ENCODE results near the gene OR52H1. TPM values are rescaled to one million over a fixed set of nuclear protein-coding genes. Genes with fewer than 3 reads are reported as not detected.

OR52H1 gene
- total and polyA plus RNA-seq, 5 donors = not detected

- no peaks in the 10 kb centered on the region for H3K27me3 ChIP-seq (ENCODE audit: control insufficient read depth, insufficient read depth)
- H3K4me1 ChIP-seq (ENCODE audit: control insufficient read depth, insufficient read depth, low read length) = no peaks in the 10 kb centered on the region
- ATAC-seq (no peak), DNase-seq (no peak)
- intact Hi-C loops (cut with DNase I) = no loop called here
- WGBS = 64% methylated on average over 4 of the region's 4 CpGs
- H3K4me3 ChIP-seq (ENCODE audit: low read length) = no peak overlapping the region
- H3K9me3 ChIP-seq (ENCODE audit: control insufficient read depth, low read length) = no peaks in the 10 kb centered on the region
- no peak overlapping the region for H3K27ac ChIP-seq (ENCODE audit: low read length)
Measured at GRCh38 chr11:5575152-5575551, 26.8 kb upstream of the OR52H1 start.

GRCh38 chr11:5574654-5575053 is 26.3 kb upstream of the OR52H1 start:
- Histone ChIP-seq H3K27ac (ENCODE audit: low read length) (no peak overlapping the region), H3K9me3 (ENCODE audit: control insufficient read depth, low read length) (no peaks in the 10 kb centered on the region), H3K4me3 (ENCODE audit: low read length) (no peak overlapping the region), H3K27me3 (ENCODE audit: control insufficient read depth, insufficient read depth) (no peaks in the 10 kb centered on the region), H3K4me1 (ENCODE audit: control insufficient read depth, insufficient read depth, low read length) (no peaks in the 10 kb centered on the region)
- DNase-seq (no peak), ATAC-seq (no peak)
- intact Hi-C loops (cut with DNase I) = no loop called here
- WGBS = 91% methylated on average over 2 of the region's 2 CpGs

- intact Hi-C loops (cut with DNase I) = loop anchor here in 1 of 4 donors (2.0 kb wide), 1 partner anchor 34 kb away; no protein-coding TSS in a partner anchor
Measured at GRCh38 chr11:5564259-5565019, 16.1 kb upstream of the OR52H1 start.

GRCh38 chr11:5557751-5558150 is 9.4 kb upstream of the OR52H1 start:
- no peak overlapping the region for H3K27ac ChIP-seq (ENCODE audit: low read length)
- no peak for ATAC-seq
- intact Hi-C loops (cut with DNase I) = no loop called here
- no peak for DNase-seq
- WGBS = 52% methylated on average over 3 of the region's 3 CpGs
- no peaks in the 10 kb centered on the region for H3K9me3 ChIP-seq (ENCODE audit: control insufficient read depth, low read length)
- H3K27me3 ChIP-seq (ENCODE audit: control insufficient read depth, insufficient read depth) = no peaks in the 10 kb centered on the region
- H3K4me3 ChIP-seq (ENCODE audit: low read length) = no peak overlapping the region
- no peaks in the 10 kb centered on the region for H3K4me1 ChIP-seq (ENCODE audit: control insufficient read depth, insufficient read depth, low read length)

More at GRCh38 chr11:5564259-5565019, 16.1 kb upstream of the OR52H1 start:
- DNase-seq (no peak), ATAC-seq (no peak)
- Histone ChIP-seq H3K27ac (ENCODE audit: low read length) (no peak overlapping the region), H3K4me1 (ENCODE audit: control insufficient read depth, insufficient read depth, low read length) (no peaks in the 10 kb centered on the region), H3K27me3 (ENCODE audit: control insufficient read depth, insufficient read depth) (no peaks in the 10 kb centered on the region), H3K4me3 (ENCODE audit: low read length) (no peak overlapping the region), H3K9me3 (ENCODE audit: control insufficient read depth, low read length) (no peaks in the 10 kb centered on the region)
- 59% methylated on average over 1 of the region's 1 CpG for WGBS

- Histone ChIP-seq H3K9me3 (ENCODE audit: control insufficient read depth, low read length) (no peaks in the 10 kb centered on the region), H3K27ac (ENCODE audit: low read length) (no peak overlapping the region)
Measured at GRCh38 chr11:5556596-5557188, 8.4 kb upstream of the OR52H1 start.

GRCh38 chr11:5553343-5553742 is 5.0 kb upstream of the OR52H1 start:
- intact Hi-C loops (cut with DNase I) = no loop called here
- Histone ChIP-seq H3K4me1 (ENCODE audit: control insufficient read depth, insufficient read depth, low read length) (no peaks in the 10 kb centered on the region), H3K9me3 (ENCODE audit: control insufficient read depth, low read length) (no peaks in the 10 kb centered on the region), H3K4me3 (ENCODE audit: low read length) (no peak overlapping the region), H3K27me3 (ENCODE audit: control insufficient read depth, insufficient read depth) (no peaks in the 10 kb centered on the region), H3K27ac (ENCODE audit: low read length) (no peak overlapping the region)
- DNase-seq (no peak), ATAC-seq (no peak)

More at GRCh38 chr11:5556596-5557188, 8.4 kb upstream of the OR52H1 start:
- Histone ChIP-seq H3K4me1 (ENCODE audit: control insufficient read depth, insufficient read depth, low read length) (no peaks in the 10 kb centered on the region), H3K27me3 (ENCODE audit: control insufficient read depth, insufficient read depth) (no peaks in the 10 kb centered on the region), H3K4me3 (ENCODE audit: low read length) (no peak overlapping the region)
- WGBS = 55% methylated on average over 3 of the region's 3 CpGs
- no peak for ATAC-seq
- intact Hi-C loops (cut with DNase I) = no loop called here
- DNase-seq = no peak

- Histone ChIP-seq H3K27me3 (ENCODE audit: control insufficient read depth, insufficient read depth) (no peaks in the 10 kb centered on the region), H3K4me1 (ENCODE audit: control insufficient read depth, insufficient read depth, low read length) (no peaks in the 10 kb centered on the region), H3K9me3 (ENCODE audit: control insufficient read depth, low read length) (no peaks in the 10 kb centered on the region), H3K4me3 (ENCODE audit: low read length) (no peak overlapping the region), H3K27ac (ENCODE audit: low read length) (no peak overlapping the region)
- intact Hi-C loops (cut with DNase I) = no loop called here
- DNase-seq (no peak), ATAC-seq (no peak)
- WGBS = 71% methylated on average over 5 of the region's 5 CpGs
Measured at GRCh38 chr11:5550440-5551095, 2.2 kb upstream of the OR52H1 start.

GRCh38 chr11:5547982-5548381 is 358 bp downstream of the OR52H1 start:
- ATAC-seq = no peak
- H3K9me3 ChIP-seq (ENCODE audit: control insufficient read depth, low read length) = no peaks in the 10 kb centered on the region
- WGBS = 97% methylated on average over 1 of the region's 1 CpG
- H3K4me3 ChIP-seq (ENCODE audit: low read length) = no peak overlapping the region
- no peak for DNase-seq
- H3K4me1 ChIP-seq (ENCODE audit: control insufficient read depth, insufficient read depth, low read length) = no peaks in the 10 kb centered on the region
- H3K27me3 ChIP-seq (ENCODE audit: control insufficient read depth, insufficient read depth) = no peaks in the 10 kb centered on the region
- intact Hi-C loops (cut with DNase I) = no loop called here
- no peak overlapping the region for H3K27ac ChIP-seq (ENCODE audit: low read length)

- H3K27me3 ChIP-seq (ENCODE audit: control insufficient read depth, insufficient read depth) = no peaks in the 10 kb centered on the region
- no peaks in the 10 kb centered on the region for H3K9me3 ChIP-seq (ENCODE audit: control insufficient read depth, low read length)
- ATAC-seq (no peak), DNase-seq (no peak)
- intact Hi-C loops (cut with DNase I) = no loop called here
- no peak overlapping the region for H3K4me3 ChIP-seq (ENCODE audit: low read length)
- WGBS = 81% methylated on average over 3 of the region's 3 CpGs
- no peak overlapping the region for H3K27ac ChIP-seq (ENCODE audit: low read length)
- H3K4me1 ChIP-seq (ENCODE audit: control insufficient read depth, insufficient read depth, low read length) = no peaks in the 10 kb centered on the region
Measured at GRCh38 chr11:5546457-5546856, 1.9 kb downstream of the OR52H1 start.

GRCh38 chr11:5541427-5541826 is 6.9 kb downstream of the OR52H1 start:
- Histone ChIP-seq H3K4me3 (ENCODE audit: low read length) (no peak overlapping the region), H3K27me3 (ENCODE audit: control insufficient read depth, insufficient read depth) (no peaks in the 10 kb centered on the region), H3K4me1 (ENCODE audit: control insufficient read depth, insufficient read depth, low read length) (no peaks in the 10 kb centered on the region), H3K9me3 (ENCODE audit: control insufficient read depth, low read length) (no peaks in the 10 kb centered on the region), H3K27ac (ENCODE audit: low read length) (no peak overlapping the region)
- intact Hi-C loops (cut with DNase I) = no loop called here
- WGBS = 47% methylated on average over 1 of the region's 1 CpG
- no peak for DNase-seq
- no peak for ATAC-seq

- Histone ChIP-seq H3K9me3 (ENCODE audit: control insufficient read depth, low read length) (no peaks in the 10 kb centered on the region), H3K4me3 (ENCODE audit: low read length) (no peak overlapping the region), H3K27me3 (ENCODE audit: control insufficient read depth, insufficient read depth) (no peaks in the 10 kb centered on the region), H3K4me1 (ENCODE audit: control insufficient read depth, insufficient read depth, low read length) (no peaks in the 10 kb centered on the region), H3K27ac (ENCODE audit: low read length) (no peak overlapping the region)
- no peak for ATAC-seq
- no peak for DNase-seq
- intact Hi-C loops (cut with DNase I) = no loop called here
Measured at GRCh38 chr11:5536482-5536881, 11.9 kb downstream of the OR52H1 start.
